Thoracic aorta (tissue), 2 donors: ENCODE measurements around the gene CDR2. TPM values are rescaled to one million over a fixed set of nuclear protein-coding genes. Genes with fewer than 3 reads are reported as not detected.
A peak's percentile ranks its signal among the peaks of the same experiment; 100 is the strongest.
"Not testable (repeated sequence)": the region's sequence is repeated elsewhere in the genome, so short reads cannot be mapped to it uniquely, and the experiment has no call there.

Source experiments
- ATAC-seq: fragments of 150-250 bp; one replicate; pipeline ENCODE4 v1.8.0; 2017; ENCODE audit warnings: low read depth; ENCODE audit not compliant: insufficient number of reproducible peaks, low FRiP score
- DNase-seq: peaks from one replicate; pipeline ENCODE4 v3.0.0-alpha.2; 2020; ENCODE audit warnings: low spot score
- H3K27ac ChIP-seq, 2 donors: fragments of 200-600 bp; sonication (generic); 1 replicate in 1 of 2; 2 replicates in 1 of 2; pipeline ENCODE4 v1.5.1; 2016; ENCODE audit warnings: mild to moderate bottlenecking in 2 of 2, moderate library complexity in 2 of 2
- H3K27me3 ChIP-seq: fragments of 200-600 bp; sonication (generic); replicated peaks from 2 replicates; pipeline ENCODE4 v1.6.0; 2016; ENCODE audit warnings: mild to moderate bottlenecking; ENCODE audit not compliant: insufficient read depth
- H3K36me3 ChIP-seq: fragments of 200-600 bp; sonication (generic); one replicate; pipeline ENCODE4 v1.5.1; 2016
- H3K4me1 ChIP-seq, 2 donors: fragments of 200-600 bp; sonication (generic); 1 replicate in 1 of 2; 2 replicates in 1 of 2; pipeline versions ENCODE4 v1.5.1 to v1.6.0; 2016; ENCODE audit warnings: low read depth in 2 of 2, mild to moderate bottlenecking in 1 of 2; ENCODE audit not compliant: control insufficient read depth in 1 of 2
- H3K4me3 ChIP-seq: fragments of 200-600 bp; sonication (generic); 2 replicates; pipeline ENCODE4 v1.5.1; 2016; ENCODE audit warnings: mild to moderate bottlenecking
- H3K9me3 ChIP-seq: fragments of 200-600 bp; sonication (generic); 2 replicates; pipeline ENCODE4 v1.5.1; 2016
- CTCF ChIP-seq: fragments of 200-600 bp; sonication (generic); IDR thresholded peaks from one replicate; pipeline ENCODE4 v1.5.1; 2019; ENCODE audit warnings: antibody characterized with exemption
- total RNA-seq, 2 donors: library from RNA; depleted of rRNA; stranded (reverse); fragments of >200 nt; gene quantifications; one replicate each; pipeline versions ENCODE4 v1.1.0 to v1.2.3, GENCODE V29; 2016

Gene CDR2
- total RNA-seq, 2 donors from 2014 or later = 41.2 to 55.0 TPM

GRCh38 chr16:22372882-22373661 is 1.3 kb downstream of the CDR2 start:
- Histone ChIP-seq H3K4me1 (peaks cover 18 to 49% of the 10 kb centered on the region in 2 donors), H3K27ac (peak overlapping the region; percentile 72 to 73), H3K4me3 (peak overlapping the region; percentile 79), H3K36me3 (no peaks in the 10 kb centered on the region), H3K9me3 (no peaks in the 10 kb centered on the region), H3K27me3 (no peaks in the 10 kb centered on the region)
- no peak for ATAC-seq
- DNase-seq = no peak
- no peak for TF ChIP-seq CTCF

GRCh38 chr16:22370038-22370820 is 4.2 kb downstream of the CDR2 start:
- ATAC-seq (no peak), DNase-seq (no peak)
- Histone ChIP-seq H3K27me3 (no peaks in the 10 kb centered on the region), H3K4me3 (peak overlapping the region; percentile 9), H3K27ac (peak overlapping the region; percentile 59 to 65), H3K4me1 (peaks cover 28 to 57% of the 10 kb centered on the region in 2 donors), H3K9me3 (no peaks in the 10 kb centered on the region), H3K36me3 (peaks cover 3% of the 10 kb centered on the region)
- TF ChIP-seq CTCF = no peak

GRCh38 chr16:22369221-22369811 is 5.1 kb downstream of the CDR2 start:
- Histone ChIP-seq H3K27ac (peak overlapping the region; percentile 31 to 65), H3K4me1 (peaks cover 28 to 55% of the 10 kb centered on the region in 2 donors), H3K36me3 (peaks cover 7% of the 10 kb centered on the region), H3K9me3 (no peaks in the 10 kb centered on the region), H3K27me3 (no peaks in the 10 kb centered on the region), H3K4me3 (no peak overlapping the region)
- DNase-seq = no peak
- ATAC-seq = no peak
- no peak for TF ChIP-seq CTCF

GRCh38 chr16:22368200-22368826 is 6.1 kb downstream of the CDR2 start:
- H3K4me3 ChIP-seq, H3K9me3 ChIP-seq, ATAC-seq, H3K27me3 ChIP-seq, DNase-seq: not testable (repeated sequence)
- H3K36me3 ChIP-seq = peaks cover 17% of the 10 kb centered on the region
- H3K27ac ChIP-seq = peak overlapping the region in 1 of 2 donors; percentile 65
- peaks cover 28 to 55% of the 10 kb centered on the region in 2 donors for H3K4me1 ChIP-seq

- Histone ChIP-seq H3K27ac (no peak overlapping the region), H3K27me3 (no peaks in the 10 kb centered on the region), H3K4me3 (no peak overlapping the region), H3K4me1 (peaks cover 28 to 45% of the 10 kb centered on the region in 2 donors), H3K36me3 (peaks cover 22% of the 10 kb centered on the region), H3K9me3 (no peaks in the 10 kb centered on the region)
- no peak for ATAC-seq
- no peak for TF ChIP-seq CTCF
- DNase-seq = no peak
Measured at GRCh38 chr16:22366889-22367288, 7.5 kb downstream of the CDR2 start.
